Activated T-cell treated with anti-CD3 and anti-CD28 coated beads for 1 hour (primary cell): ENCODE measurements around the gene ADARB2.
"Not testable (repeated sequence)": the region's sequence is repeated elsewhere in the genome, so short reads cannot be mapped to it uniquely, and the experiment has no call there.

Experiments
- DNase-seq: peaks from one replicate; pipeline ENCODE4 v3.0.0-alpha.2; 2020; ENCODE audit warnings: low read depth

Gene ADARB2

GRCh38 chr10:1546431-1547110, 190.8 kb downstream of the ADARB2 start:
- no peak for DNase-seq

- DNase-seq: no peak
Measured at GRCh38 chr10:1545524-1545923, 191.8 kb downstream of the ADARB2 start.

- DNase-seq: no peak
Measured at GRCh38 chr10:1544929-1545328, 192.4 kb downstream of the ADARB2 start.

GRCh38 chr10:1544209-1544673, 193.1 kb downstream of the ADARB2 start:
- DNase-seq: no peak

GRCh38 chr10:1543596-1543995, 193.7 kb downstream of the ADARB2 start:
- no peak for DNase-seq

- no peak for DNase-seq
Measured at GRCh38 chr10:1542941-1543340, 194.4 kb downstream of the ADARB2 start.

GRCh38 chr10:1540144-1540543, 197.2 kb downstream of the ADARB2 start:
- no peak for DNase-seq

GRCh38 chr10:1539216-1539615, 198.1 kb downstream of the ADARB2 start:
- no peak for DNase-seq

- DNase-seq: no peak
Measured at GRCh38 chr10:1538531-1539061, 198.7 kb downstream of the ADARB2 start.

- no peak for DNase-seq
Measured at GRCh38 chr10:1538121-1538520, 199.2 kb downstream of the ADARB2 start.

GRCh38 chr10:1537449-1537848, 199.9 kb downstream of the ADARB2 start:
- DNase-seq: not testable (repeated sequence)

- DNase-seq: no peak
Measured at GRCh38 chr10:1536341-1536740, 201.0 kb downstream of the ADARB2 start.

GRCh38 chr10:1535301-1535965, 201.9 kb downstream of the ADARB2 start:
- DNase-seq: no peak

- no peak for DNase-seq
Measured at GRCh38 chr10:1534820-1535219, 202.5 kb downstream of the ADARB2 start.

- DNase-seq: no peak
Measured at GRCh38 chr10:1532636-1533035, 204.7 kb downstream of the ADARB2 start.

- no peak for DNase-seq
Measured at GRCh38 chr10:1531883-1532597, 205.3 kb downstream of the ADARB2 start.

GRCh38 chr10:1530871-1531517, 206.3 kb downstream of the ADARB2 start:
- no peak for DNase-seq

- no peak for DNase-seq
Measured at GRCh38 chr10:1529806-1530413, 207.4 kb downstream of the ADARB2 start.

GRCh38 chr10:1527951-1528350, 209.4 kb downstream of the ADARB2 start:
- no peak for DNase-seq

- DNase-seq: no peak
Measured at GRCh38 chr10:1526436-1527055, 210.8 kb downstream of the ADARB2 start.
